Activated CD8-positive, alpha-beta memory T cell treated with anti-CD3 and anti-CD28 coated beads, Interleukin-2, amount 50 U/mL, for 24 hours (primary cell): ENCODE data around the gene SPSB1.

ENCODE experiments used
- DNase-seq: peaks from one replicate; pipeline ENCODE4 v3.0.0-alpha.2; 2020; ENCODE audit errors: extremely low read depth

The SPSB1 gene

DNA sequence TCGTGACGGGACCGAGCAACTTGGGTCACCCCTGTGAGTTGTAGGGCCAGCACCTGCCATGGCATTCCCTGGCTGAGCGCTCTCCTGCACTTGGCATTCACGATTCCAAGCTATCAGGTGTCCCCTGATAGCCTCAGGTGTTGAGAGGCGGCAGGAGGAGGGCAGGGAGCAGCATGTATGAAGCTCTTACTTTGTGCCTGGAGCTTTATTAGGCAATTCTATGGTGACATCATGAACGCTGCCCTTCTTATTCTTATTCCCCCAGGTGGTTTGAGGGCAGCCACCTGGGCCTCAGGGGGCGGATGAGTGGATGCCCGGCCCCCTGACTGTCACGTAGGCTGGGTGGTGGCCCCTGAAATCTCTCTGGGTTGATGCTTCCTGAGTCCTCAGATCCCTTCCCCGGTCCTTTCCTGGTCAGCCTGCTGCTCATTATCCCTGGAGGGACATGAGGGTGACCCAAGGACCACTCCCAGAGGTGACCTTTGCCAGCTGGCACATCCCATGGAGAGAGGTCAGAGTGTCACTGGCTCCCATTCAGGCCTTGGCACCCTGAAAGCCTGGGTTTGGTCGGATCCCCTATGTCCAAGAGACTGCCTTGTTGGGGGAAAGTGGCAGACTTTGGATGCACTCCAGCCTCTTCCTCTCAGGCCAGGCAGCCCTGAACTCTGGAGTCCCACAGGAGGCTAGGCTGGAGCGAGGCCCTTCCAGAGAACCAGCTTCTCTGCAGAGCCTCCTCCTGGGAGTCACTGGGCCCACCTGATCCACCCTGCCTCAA, 51.9 kb downstream of the SPSB1 start:
- DNase-seq: no peak

- DNase-seq: no peak
Measured at GRCh38 chr1:9345471-9345870, 52.8 kb downstream of the SPSB1 start.

- DNase-seq: no peak
Measured at GRCh38 chr1:9345922-9346321, 53.2 kb downstream of the SPSB1 start.

- no peak for DNase-seq
Measured at GRCh38 chr1:9346566-9346965, 53.9 kb downstream of the SPSB1 start.

DNA sequence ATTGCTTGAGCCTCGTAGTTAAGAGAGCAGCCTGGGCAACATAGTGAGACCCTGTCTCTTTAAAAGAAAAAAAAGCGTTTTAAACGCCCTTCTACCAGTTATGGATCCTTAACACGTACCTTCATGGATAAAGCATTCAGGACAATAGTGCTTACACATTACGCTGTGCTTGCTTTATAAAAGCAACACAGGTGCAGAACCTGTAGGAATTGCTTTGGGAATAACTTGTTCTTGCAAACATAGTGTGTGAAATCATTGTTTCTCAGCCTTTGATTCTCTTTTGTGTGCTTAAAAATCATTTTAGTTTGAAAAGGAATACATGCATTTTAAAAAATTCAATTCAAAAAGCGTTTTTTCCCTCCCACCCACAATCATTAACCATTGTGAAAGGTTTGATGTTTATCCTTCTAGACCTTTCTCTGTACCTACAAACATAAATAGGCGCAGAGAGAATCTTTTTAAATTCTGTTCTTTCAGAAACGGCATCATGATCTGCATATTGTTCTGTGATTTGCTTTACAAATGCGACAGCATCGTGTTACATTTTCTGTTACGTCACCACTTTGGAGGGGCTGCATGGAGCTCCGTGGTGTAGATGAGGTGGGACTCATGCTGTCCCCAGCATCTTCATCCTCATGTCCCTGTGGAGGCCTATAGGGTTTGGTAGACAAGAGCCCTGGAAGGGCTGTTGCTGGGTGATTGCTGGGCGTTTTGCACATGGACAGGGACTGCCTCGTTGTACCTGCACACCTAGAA, 54.6 kb downstream of the SPSB1 start:
- no peak for DNase-seq

- no peak for DNase-seq
Measured at GRCh38 chr1:9349331-9349851, 56.7 kb downstream of the SPSB1 start.

GRCh38 chr1:9350013-9350908, 57.6 kb downstream of the SPSB1 start:
- DNase-seq: no peak

DNA sequence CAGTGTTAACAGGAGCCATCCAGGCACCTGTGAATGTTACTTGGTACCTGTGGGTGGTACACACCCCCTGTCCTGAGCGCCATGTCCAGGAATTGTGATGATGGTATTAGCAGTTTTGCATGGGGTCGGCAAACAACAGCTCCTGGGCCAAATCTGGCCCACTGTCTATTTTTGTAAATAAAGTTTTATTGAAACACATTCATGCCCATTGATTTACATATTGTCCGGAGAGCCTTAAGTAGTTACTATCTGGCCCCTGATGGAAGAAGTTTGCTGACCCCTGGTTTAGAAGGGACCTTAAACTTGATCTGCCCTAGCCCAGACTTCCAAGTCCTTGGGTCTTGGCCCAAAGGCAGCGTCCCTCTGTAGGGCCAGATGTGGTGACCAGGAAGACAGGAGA, 58.3 kb downstream of the SPSB1 start:
- DNase-seq: no peak

DNA sequence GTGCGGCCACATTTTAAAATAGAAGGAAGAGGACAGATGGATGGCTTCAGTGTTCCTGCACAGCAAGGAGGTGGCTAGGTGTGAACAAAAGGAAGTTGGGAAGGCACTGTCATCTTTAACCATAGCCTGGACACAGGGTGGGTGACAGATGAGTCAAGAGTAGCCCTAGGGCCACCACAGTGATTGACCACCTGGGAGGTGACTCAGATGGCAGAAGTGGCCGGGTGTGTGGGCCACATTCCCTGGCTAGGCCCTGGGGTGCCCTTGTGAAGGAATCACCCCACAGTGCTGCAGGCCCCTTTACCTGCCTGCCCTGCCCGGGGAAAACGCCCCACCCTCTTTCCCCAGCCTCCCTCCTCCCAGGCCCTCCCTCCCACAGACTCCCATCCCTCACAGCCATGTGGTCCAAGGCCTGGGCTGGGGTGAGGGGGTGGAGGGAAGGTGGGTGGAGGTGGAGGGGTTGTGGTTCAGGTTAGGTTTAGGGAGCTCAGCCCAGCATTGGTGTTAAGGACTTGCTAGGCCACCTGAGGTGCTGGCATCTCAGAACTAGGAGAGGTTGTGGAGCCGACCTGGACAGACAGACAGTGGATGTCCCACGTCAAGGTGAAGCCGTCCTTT, 59.1 kb downstream of the SPSB1 start:
- no peak for DNase-seq

DNA sequence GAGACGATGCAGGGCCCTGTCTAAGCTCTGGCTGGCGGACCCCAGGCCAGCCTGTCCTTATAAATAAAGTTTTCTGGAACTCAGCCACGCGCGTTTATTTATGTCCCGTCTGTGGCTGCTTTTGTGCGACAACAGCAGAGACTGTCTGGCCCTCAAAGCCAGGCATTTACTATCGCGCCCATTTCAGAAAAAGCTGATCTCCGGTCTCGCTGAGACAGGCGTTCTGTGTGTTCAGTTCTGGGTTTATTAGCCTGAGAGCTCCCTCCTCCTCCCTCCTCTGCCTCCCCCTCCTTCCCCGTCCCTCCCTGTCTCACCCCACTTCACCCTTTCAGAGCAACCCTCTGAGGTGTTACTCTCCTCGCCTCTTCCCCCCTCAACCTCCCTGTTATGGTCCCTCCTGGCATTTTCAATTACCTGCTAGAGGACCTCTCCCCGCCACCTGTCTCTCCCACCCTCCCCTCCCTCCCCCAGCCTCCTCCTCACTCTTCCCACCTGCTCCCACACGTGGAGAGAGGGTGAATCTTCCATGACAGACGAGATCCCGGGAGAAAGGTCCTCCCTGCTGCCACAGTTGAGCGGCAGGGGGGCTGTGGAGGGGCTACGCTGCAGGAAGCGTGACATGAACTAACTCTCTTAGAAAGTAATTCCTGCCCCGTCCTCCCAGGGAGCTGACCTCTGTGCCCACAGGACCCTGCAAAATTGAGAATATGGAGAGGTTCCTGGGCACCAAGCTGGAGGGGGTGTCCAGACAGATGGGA, 59.9 kb downstream of the SPSB1 start:
- DNase-seq: no peak

DNA sequence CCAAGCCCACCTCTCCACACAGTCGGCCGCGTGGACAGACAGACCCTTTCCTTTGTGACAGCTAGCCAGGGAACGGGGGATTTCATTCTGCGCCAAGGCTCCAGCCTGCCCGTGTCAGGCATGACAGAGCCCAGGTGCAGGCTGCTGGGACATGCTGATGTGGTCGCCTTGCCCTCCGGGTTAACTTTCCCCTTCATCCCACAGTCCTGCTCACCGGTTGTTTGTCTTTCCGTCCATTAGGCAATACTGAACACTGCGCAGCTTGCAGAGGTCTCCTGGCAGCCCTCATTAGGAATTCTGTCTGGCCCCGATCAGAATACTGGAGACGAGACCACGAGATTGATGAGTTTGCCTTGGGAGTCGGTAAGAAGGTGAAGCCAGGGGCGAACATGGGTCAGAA, 62.8 kb downstream of the SPSB1 start:
- DNase-seq: no peak

DNA sequence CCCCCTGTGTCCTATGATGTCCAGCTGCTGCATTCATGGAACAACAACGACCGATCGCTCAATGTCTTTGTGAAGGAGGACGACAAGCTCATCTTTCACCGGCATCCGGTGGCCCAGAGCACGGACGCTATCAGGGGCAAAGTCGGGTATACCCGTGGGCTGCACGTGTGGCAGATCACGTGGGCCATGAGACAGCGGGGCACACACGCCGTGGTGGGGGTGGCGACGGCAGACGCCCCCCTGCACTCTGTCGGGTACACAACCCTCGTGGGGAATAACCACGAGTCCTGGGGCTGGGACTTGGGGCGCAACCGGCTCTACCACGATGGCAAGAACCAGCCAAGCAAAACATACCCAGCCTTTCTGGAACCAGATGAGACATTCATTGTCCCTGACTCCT, 63.3 kb downstream of the SPSB1 start:
- DNase-seq: no peak

- no peak for DNase-seq
Measured at GRCh38 chr1:9356829-9357466, 64.3 kb downstream of the SPSB1 start.

DNA sequence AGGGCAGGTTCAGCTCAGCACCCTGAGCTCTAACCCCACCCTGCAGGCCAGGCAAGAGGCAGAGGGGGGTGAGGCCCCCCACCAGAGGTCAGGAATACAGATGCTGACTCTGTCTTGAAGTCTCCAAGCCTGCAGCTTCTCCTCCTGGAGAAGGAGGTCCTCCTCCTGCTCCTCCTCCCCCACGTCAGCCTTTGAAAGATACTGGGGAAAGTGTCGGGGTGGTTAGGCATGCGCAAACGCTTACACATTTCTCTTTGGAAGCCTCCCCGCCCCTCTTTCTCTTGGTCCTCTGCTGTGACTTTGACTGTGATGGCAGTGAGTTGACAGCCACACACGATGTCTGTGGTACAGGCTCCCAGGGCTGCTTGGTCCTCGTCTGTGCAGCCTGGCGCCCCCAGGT, 65.3 kb downstream of the SPSB1 start:
- DNase-seq: no peak

DNA sequence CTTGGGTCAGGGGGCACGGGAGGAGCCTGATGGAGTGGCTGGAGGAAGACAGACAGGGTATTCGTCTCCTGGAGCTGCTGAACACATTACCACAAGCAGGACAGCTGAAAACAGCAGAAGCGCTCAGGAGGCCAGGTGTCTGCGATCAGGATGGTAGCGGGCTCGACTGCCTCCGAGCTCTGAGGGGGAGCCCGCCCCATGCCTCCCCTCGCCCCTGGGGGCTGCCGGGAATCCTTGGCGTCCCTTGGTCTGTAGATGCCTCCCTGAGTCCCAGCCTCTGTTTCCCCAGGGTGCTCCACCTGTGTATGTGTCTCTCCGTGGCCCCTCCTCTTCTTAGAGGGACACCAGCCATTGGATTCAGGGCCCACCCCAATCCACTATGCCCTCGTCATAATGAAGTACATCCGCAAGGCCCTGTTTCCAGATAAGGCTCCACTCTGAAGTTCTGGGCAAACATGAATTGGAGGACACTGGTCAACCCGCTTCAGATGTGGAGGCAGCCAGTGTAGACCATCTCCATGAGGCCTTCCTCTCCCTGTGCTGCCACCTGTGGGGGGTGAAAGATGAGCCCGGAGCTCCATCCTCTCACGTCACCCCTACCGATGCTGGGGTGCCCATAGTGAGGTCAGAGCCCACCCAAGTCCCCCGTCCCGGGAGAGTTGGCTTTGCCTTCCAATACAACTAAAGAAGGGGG, 67.8 kb downstream of the SPSB1 start:
- DNase-seq: no peak

GRCh38 chr1:9361630-9362260, 69.1 kb downstream of the SPSB1 start:
- no peak for DNase-seq

- no peak for DNase-seq
Measured at GRCh38 chr1:9362488-9362887, 69.8 kb downstream of the SPSB1 start.

GRCh38 chr1:9363061-9363471, 70.4 kb downstream of the SPSB1 start:
- DNase-seq: no peak

DNA sequence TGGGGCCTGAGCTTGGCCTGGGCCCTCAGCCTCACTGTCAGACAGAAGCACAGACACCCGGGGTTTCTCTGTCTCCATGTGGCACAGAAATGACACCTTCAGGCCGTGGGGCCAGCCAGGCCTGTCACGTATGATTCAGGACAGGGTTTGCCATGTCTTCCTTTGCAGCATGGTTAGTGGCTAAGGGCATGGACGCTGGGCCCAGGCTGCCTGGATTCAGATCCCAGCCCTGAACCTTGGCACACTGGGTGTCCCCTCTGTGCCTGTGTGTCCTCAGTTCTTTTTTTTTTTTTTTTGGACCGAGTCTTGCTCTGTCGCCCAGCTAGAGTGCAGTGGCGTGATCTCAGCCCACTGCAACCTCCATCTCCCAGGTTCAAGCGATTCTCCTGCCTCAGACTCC, 73.6 kb downstream of the SPSB1 start:
- DNase-seq: no peak
